ENCODE data around the gene KLHL6.
A peak's percentile ranks its signal among the peaks of the same experiment; 100 is the strongest.
"Not testable (repeated sequence)": the region's sequence is repeated elsewhere in the genome, so short reads cannot be mapped to it uniquely, and the experiment has no call there.

The KLHL6 gene, protein sequence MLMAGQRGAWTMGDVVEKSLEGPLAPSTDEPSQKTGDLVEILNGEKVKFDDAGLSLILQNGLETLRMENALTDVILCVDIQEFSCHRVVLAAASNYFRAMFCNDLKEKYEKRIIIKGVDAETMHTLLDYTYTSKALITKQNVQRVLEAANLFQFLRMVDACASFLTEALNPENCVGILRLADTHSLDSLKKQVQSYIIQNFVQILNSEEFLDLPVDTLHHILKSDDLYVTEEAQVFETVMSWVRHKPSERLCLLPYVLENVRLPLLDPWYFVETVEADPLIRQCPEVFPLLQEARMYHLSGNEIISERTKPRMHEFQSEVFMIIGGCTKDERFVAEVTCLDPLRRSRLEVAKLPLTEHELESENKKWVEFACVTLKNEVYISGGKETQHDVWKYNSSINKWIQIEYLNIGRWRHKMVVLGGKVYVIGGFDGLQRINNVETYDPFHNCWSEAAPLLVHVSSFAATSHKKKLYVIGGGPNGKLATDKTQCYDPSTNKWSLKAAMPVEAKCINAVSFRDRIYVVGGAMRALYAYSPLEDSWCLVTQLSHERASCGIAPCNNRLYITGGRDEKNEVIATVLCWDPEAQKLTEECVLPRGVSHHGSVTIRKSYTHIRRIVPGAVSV

DNA sequence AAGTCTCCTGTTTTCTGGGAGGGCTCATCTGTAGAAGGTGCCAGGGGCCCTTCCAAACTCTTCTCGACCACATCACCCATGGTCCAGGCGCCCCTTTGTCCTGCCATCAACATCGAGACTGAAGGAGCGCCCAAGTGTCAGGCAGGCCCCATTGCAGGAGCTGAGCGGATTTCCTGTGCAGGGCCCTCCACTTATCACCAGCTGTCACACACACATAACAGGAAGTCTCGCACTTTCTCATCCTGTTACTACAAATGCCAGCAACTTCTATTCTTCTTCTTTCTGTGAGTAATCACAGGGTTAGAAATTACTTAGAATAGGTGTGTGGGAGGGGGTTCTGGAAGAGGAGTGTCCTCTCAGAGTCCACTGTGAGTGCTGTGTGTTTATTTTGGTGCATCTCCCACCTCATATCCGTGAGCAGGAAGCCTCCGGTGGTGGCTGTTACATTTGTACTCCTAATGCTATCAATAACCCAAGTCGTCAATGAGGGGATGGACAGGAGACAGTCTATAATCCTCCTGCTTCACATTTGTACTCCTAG, at the start of gene KLHL6:
Gene KLHL6, minus strand, starts transcription at position 166 of the 541 bp plus-strand sequence. Its CDS starts 53 bp downstream, at position 113.
- no peak for DNase-seq (ENCODE audit: low read depth)

DNA sequence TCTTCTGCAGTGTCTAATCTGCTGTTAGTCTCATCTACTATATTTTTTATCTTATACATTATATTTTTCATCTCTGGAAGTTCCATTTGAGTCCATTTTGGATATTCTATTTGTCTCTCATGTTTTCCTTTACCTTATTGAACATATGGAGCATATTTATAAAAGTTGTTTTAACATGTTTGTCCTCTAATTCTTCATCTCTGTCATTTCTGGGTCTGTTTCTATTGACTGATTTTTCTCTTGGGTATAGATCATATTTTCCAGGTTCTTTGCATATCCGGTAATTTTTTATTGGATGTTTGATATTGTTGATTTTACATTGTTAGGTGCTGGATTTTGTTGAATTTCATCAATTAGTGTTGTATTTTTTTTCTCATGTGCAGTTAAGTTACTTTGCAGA, 42.5 kb upstream of the KLHL6 start:
- DNase-seq (ENCODE audit: low read depth) = no peak

DNA sequence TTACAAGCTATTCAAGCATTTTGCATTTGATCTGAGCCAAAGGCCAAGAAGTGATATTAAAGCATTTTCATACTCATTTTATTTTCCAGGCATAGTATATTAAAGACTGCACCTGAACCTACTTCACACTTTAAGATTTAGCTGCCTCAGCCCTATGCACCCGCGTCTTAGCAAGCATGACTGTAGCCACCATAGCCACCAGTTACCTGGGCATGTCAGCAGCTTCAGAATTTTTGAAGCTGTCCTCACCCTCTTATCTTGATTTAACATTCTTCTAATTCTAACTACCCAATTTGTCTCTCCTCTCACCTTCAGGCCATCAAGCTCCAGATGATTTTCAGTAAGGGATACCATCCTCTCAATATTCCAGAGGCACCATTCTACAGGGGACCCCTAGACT, 39.1 kb upstream of the KLHL6 start:
- no peak for DNase-seq (ENCODE audit: low read depth)

DNA sequence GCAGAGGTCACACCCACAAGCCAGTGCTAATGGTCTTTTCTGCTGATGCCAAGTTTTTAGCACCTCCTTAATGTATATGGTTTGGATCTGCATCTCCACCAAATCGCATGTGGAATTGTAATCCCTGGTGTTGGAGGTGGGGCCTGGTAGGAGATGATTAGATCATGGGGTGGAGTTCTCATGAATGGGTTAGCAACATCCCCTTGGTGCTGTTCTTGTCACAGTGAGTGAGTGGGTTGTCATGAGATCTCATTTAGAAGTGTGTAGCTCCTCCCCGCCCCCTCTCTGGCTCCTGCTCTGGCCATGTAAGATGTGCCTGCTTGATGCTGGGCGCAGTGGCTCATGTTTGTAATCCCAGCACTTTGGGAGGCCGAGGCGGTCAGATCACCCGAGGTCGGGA, 37.3 kb upstream of the KLHL6 start:
- no peak for DNase-seq (ENCODE audit: low read depth)

DNA sequence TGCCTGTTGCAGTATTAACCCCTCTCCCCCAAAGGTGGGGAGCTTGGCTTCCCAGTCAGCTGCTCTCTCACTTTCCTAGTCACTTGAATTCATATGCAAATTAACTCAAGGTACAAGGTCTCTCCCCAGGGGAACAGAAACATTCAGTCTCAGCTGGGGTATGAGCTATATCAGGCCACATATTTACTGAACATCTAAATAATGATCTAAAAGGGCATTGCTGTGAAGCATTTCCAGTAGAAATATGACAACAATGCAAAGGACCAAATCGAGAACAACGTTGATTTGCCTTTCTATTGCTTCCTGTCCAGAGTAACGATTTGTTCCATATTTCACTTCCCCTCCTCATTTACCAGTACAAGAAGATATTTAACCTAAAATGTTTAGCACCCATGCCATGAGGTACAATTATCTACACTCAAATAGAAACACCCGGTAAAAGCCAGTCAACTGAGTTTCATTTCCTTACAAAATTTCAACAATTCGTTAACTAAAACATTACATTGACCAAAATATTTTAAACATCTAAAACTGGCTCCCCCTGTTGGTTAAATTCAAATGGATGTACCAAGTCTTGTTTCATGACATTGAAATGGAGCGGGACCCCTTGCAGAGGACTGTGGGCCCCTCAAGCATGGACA, 36.5 kb upstream of the KLHL6 start:
- DNase-seq (ENCODE audit: low read depth) = no peak

DNA sequence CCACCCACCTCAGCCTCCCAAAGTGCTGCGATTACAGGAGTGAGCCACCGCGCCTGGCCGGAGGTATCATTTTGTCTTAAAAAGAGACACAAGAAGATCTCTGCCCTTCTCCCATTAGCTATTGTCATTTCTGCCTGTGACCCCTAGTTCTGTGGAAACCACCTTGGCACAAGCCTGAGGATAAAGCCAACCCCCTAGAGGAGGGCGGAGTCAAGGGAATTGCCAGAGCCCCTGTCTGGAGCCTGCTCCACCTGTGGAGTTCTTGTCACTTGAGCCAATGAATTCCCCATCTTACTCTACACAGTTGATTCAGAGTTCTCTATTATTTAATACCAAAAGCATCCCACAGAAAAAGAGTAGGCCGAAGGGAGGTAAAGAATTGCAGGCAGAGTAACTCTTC, 34.9 kb upstream of the KLHL6 start:
- DNase-seq (ENCODE audit: low read depth) = no peak

DNA sequence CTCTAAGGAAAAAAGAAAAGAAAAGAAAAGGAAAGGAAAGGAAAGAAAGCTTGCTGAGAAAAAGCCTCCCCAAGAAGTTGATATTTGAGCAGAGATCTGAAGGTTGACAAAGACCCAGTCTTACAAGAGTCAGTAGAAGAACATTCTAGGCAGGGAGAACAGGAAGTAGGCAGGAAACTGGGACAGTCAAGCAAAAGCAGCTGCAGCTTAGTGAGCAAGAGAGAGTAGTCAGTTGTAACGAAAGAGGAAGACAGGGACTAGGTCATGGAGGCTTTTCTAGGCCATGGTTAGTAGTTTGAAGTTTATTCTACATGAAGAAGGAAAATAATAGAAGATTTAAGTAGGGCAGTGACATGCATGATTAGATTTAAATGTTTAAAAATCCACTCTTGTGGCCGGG, 31.8 kb upstream of the KLHL6 start:
- no peak for DNase-seq (ENCODE audit: low read depth)

DNA sequence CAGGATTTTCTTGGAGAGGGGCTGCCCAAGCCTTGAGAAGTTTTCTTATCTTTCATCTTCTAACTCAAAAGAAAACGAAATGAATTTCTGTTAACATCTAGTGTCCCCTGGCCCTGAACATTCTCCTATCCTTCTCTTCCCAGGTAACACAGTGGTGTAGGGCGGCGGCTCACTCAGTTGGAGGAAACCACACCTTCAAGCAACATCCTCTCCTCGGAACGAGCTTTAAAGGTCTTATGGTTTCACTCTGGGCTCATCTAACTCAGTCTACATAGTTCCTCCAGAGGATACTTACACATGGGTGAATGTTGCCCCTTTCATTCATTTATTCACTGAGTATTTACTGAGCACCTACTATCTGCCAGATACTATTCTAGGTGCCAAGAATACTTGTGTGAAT, 31.0 kb upstream of the KLHL6 start:
- no peak for DNase-seq (ENCODE audit: low read depth)

DNA sequence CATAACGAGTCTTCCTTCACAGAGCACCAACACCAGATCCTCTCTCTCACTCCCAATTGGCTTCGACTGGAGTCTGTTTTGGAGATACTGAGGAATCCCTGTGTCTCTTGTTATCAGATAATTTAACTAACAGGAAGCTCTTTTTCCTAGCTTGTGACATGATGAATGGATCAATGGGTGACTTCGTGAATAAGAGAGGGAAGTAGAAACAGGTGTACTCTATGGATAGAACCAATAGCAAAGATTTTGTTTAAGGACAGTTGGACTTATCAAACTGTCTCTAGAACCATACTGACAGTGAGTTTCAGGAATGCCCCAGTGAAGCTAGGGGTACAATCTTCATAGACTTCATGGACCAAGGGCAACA, 29.4 kb upstream of the KLHL6 start:
- no peak for DNase-seq (ENCODE audit: low read depth)

DNA sequence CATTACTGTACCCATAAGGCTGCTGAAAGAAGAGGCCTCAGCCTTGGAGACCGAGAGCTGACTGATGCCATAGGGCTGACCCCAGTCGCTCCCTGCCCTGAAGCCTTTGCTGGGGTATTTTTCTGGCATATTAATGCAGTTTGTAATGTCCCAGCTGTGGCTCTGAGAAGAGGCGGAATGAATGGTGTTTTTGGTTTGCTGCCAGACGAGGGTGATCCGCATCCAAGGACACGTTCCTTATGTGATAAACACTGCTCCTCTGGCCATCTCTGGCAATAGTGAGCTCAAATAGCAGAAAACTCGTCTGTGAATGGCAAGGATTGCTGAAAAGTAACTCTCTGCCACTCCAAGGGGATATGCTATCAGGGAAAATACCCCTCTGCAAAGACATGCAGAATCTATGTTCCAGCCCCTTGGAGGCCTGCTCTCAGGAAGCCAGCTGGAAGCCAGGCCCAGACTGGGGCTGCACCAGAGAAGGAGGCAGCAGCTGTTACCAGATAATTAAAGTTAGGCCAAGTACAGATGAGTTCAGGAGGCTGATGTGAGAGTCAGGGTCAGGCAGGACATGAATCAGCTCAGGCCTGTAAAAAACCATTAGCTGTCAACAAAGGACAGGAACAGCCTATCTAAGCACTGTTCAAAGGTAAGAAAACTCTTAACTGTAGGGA, 28.9 kb upstream of the KLHL6 start:
- DNase-seq (ENCODE audit: low read depth) = peak; percentile 27

DNA sequence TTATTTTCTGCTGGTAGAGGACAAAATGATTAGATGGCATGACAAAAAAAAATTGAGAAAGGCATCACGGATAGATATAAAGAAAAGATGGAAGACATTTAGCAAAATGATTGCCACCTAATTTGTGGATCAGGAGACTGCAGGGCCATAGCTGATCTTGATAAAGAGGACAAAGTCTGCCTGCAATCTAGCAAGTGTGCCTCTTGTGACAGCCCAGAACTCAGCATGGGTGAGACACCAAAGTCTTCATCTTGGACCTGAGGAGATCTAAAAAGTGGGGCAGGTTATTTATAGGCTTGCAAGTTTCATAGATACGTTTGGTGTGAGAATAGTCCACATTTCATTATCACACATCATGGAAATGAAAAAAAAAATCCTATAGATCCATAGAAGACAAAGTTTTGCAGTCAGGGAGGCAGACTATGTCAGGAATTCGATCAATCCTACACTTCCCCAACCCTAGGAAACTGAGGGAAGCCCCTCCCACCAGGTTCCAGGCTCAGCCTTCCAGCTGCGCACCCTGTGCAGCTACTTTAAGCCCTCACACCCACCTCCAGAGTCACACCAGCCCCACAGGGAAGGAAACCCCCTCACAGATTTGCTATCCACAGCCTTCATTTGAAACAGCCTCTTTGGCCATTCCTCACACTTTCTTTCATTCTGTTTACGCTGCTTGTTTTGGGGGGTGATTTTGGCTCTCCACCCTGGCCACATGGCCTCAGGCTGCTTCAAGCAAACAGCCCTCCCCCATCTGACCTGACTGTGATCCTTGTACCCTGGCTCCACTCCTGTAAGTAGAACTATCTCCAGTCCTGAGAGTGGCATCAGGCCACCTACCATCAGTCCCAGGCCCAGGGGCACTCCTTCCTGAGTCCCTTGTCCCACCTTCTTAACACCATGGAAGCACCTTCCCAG, 28.1 kb upstream of the KLHL6 start:
- no peak for DNase-seq (ENCODE audit: low read depth)

DNA sequence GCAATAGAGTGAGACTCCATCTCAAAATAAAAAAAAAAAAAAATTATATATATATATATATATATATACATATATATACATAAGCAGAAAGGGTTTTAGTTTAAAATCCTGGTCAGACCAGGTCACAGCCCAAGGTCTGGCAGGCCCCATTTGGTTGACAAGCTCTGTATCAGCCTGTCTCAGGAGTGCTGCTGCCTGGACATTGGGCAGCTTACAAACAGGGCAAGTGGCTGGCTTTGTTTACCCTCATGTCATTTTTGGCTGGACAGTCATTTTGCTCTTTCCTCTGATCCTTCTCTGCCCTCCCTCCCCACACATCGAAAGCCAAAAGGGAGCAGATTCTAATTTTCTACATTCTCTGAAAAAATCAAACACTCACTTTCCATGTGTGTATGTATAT, 26.7 kb upstream of the KLHL6 start:
- no peak for DNase-seq (ENCODE audit: low read depth)

DNA sequence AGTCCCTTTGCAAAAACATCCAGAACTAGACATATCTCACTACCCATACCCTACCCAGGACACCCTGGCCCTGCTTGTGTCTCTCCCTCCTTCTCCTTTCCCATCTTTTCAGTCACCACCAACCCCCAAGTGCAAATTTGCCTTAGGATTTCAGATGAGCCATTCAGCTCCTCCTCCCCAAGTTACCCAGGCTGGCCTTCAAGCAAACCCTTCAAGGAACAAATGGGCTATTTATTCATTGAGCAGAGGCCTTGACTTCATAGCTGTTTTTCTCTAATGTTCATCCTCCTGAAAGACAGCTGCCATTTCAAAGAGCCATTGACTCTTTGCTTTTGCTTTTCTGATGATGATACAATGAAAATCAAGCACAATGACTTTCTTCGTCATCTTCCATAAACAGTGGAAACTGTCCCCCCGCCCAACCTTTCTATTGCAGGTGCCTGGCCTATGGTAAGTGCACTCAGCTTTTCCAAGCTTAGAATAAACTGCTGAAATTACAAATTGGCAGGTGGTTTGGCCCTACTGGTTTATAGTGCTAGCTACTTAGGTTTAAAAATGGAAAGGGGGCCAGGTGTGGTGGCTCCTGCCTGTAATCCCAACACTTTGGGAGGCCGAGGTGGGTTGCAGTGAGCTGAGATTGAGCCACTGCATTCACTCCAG, 26.1 kb upstream of the KLHL6 start:
- DNase-seq (ENCODE audit: low read depth) = no peak

DNA sequence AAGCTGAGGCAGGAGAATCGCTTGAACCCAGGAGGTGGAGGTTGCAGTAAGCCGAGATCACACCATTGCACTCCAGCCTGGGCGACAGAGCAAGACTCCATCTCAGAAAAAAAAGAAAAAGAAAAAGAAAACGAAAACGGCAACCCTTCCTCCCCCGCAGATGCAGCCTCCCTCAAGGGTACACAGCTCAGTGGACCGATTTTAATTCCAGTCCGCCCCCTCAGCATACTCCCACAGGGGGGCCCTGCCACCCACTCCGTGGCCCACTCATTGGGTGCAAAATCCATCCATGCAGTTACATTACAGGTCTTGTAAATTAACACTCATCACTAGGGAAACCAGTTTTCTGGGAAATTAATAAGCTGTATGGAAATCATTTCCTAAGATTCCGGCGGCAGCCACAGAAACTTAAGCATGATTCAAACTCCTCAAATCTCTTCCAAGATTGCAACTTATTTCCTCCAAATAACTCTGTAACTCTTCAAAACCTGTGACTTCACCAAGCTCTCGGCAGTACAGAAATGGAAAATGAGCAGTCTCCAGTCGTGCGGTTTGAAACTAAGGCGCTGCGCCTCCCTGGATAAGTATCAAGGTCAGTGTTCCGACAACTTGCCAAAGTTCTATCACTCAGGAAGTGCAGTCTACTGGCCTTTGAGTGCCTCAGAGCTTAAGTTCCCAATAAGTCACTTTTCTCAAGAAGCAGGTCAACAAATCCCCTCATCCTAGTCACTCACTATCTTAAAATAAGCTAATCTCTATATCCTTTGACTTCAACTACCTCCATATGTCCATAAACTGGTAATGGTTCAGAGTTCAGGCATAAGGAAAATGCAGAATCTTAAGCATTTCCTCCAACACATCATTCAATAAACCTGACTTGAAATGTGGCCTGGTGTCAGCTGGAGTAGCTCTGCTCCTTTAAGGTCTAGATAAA, 24.7 kb upstream of the KLHL6 start:
- no peak for DNase-seq (ENCODE audit: low read depth)

DNA sequence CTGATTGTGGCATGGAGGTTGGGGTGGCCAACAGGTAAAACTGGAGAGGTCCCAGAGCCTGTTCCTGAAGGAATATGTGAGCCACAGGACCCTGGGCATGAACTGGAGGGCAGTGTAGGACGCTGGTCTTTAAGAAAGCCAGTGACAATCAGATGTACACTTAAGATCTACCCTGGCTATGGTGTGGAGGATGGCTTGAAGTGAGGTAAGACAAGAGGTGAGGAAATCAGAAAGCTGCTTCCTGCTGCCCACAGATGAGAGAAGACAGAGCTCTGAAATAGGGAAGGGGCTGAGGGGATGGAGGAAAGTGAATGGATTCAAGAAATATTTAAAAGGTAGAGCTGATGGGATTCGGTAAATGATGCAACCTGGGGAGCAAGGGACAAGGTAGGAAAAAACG, 22.7 kb upstream of the KLHL6 start:
- no peak for DNase-seq (ENCODE audit: low read depth)

DNA sequence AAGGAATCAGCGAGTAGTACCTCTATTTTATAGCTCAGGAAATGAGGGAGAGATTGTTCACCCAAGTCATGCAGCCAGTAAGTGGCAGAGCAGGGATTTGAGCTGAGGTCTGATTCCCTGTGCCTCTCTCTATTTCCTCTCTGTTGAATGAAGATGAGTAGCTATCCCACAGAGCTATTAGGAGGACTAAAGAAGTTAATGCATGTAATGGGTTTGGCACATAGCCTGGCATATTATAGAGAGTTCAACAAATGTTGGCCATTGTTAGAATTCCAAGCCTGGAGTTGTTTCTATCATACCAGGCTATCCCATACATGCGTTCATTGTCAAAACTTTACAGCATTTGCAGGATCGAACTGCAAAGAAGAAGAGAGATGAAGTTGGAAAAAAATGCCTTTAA, 21.8 kb upstream of the KLHL6 start:
- no peak for DNase-seq (ENCODE audit: low read depth)

DNA sequence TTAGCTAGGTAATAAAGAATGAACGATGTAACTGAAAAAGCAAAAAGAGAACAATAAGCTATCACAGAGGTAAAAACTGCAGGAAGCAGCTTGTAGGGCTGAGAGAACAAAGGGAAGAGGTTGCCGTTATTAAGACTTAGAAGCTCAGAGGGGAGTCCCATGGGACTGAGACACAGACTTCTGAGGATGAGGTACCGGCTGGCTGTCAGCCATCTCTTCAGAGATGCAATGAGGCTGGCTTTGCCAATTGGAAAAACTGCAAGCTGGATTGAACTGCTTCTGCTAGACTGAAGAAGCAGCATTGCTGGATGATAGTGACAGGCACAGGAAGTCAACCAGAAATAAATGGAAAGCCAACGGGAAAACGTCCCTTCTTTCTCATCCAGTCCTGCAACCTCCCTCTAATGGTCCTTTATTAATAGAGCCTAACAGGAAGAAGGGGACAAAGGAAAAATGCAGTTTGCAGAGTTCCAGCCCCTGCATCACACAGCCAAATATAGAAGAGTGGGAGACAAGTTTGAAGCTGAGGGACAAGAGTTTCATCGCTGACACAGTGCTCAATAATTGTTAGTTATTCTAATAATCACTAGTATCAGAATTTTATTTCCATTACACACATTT, 21.1 kb upstream of the KLHL6 start:
- DNase-seq (ENCODE audit: low read depth) = peak; percentile 29

DNA sequence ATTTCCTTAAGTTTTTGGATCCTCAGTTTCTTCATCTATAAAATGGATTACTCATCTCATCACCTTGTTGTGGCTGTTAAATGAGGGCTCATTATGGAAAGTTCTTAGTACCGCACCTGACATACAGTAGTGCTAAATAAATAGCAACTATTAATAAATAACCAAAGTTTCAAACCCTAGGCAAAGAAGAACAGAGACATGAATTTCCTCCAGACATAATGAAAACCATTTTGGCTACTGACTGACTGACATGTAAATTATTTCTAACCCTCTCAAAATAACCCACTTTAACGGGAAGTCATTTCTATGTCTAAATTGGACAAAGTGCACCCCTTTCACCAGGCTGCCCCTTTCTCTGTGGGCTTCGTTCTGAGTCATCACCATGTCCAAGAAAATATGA, 17.4 kb upstream of the KLHL6 start:
- no peak for DNase-seq (ENCODE audit: low read depth)

DNA sequence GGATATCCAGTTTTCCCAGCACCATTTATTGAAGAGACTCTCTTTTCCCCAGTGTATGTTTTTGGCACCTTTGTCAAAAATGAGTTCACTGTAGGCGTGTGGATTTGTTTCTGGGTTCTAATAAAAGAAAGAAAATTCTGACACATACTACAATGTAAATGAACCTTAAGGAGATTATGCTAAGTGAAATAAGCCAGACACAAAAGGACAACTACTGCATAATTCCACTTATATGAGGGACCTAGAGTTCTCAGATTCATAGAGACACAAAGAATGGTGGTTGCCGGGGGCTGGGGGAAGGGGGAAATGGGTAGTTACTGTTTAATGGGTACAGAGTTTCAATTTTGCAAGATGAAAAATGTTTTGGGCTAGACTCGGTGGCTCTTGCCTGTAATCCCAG, 14.7 kb upstream of the KLHL6 start:
- DNase-seq (ENCODE audit: low read depth) = not testable (repeated sequence)

Measured in fibroblast of the conjunctiva (primary cell).